ENCODE data around the gene HIP1. TPM values are rescaled to one million over a fixed set of nuclear protein-coding genes. Genes with fewer than 3 reads are reported as not detected.

The HIP1 gene
- total RNA-seq, 2 donors from 2014 or later, result 9.8 to 40.8 TPM

DNA sequence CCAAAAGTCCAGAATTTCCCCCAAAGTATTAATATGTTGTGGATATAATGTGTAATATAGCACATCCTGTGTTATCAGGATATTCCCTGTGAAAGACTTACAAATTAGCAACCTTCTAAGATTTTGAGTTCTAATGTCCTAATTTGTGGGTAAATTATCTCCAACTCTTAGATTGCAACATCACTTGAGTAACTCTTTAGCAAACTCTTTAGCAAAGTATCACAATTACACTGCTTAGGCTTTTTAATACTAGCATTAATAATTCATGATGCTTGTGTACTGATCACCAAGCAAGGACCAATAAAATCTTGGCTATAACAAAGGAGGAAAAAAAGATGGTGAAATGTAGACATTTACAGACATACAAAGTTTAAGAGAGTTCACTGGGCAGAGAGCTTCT lies 27.7 kb downstream of the HIP1 start:
- Histone ChIP-seq H3K27me3 (replicated peaks; ENCODE audit: insufficient read depth) (no peaks in the 10 kb centered on the region), H3K9me3 (no peaks in the 10 kb centered on the region), H3K4me3 (no peak overlapping the region), H3K27ac (no peak overlapping the region), H3K36me3 (no peaks in the 10 kb centered on the region), H3K4me1 (replicated peaks) (no peaks in the 10 kb centered on the region)
- DNase-seq (ENCODE audit: low spot score), result no peak
- TF ChIP-seq, protein P1, sequence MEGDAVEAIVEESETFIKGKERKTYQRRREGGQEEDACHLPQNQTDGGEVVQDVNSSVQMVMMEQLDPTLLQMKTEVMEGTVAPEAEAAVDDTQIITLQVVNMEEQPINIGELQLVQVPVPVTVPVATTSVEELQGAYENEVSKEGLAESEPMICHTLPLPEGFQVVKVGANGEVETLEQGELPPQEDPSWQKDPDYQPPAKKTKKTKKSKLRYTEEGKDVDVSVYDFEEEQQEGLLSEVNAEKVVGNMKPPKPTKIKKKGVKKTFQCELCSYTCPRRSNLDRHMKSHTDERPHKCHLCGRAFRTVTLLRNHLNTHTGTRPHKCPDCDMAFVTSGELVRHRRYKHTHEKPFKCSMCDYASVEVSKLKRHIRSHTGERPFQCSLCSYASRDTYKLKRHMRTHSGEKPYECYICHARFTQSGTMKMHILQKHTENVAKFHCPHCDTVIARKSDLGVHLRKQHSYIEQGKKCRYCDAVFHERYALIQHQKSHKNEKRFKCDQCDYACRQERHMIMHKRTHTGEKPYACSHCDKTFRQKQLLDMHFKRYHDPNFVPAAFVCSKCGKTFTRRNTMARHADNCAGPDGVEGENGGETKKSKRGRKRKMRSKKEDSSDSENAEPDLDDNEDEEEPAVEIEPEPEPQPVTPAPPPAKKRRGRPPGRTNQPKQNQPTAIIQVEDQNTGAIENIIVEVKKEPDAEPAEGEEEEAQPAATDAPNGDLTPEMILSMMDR (IDR thresholded peaks at IDR 0.05), result no peak
- TF ChIP-seq POLR2A (IDR thresholded peaks at IDR 0.05), result no peak
- TF ChIP-seq POLR2AphosphoS5 (IDR thresholded peaks at IDR 0.05), result no peak
- intact Hi-C loops (cut with DNase I), result no loop called here

DNA sequence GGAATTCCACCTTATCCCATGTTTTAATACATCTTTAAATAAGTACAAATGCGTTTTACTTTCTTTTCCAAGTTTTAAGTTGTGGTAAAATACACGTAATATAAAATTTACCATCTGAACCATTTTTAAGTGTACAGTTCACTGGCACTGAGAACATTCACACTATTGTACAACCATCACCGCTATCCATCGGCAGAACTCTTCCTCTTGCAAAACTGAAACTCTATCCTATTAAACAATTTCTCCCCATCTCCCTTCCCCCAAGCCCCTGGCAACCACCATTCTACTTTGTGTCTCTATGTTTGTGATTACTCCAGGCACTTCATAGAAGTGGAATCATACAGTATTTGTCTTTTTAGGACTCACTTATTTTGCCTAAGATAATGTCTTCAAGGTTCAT lies 33.8 kb downstream of the HIP1 start:
- no peak overlapping the region for H3K4me3 ChIP-seq
- H3K9me3 ChIP-seq, result no peaks in the 10 kb centered on the region
- H3K27me3 ChIP-seq (replicated peaks; ENCODE audit: insufficient read depth), result no peaks in the 10 kb centered on the region
- H3K27ac ChIP-seq, result no peak overlapping the region
- DNase-seq (ENCODE audit: low spot score), result no peak
- no peaks in the 10 kb centered on the region for H3K36me3 ChIP-seq
- H3K4me1 ChIP-seq (replicated peaks), result no peaks in the 10 kb centered on the region
- intact Hi-C loops (cut with DNase I), result no loop called here
- 59% methylated on average over 4 of the region's 4 CpGs for WGBS
- TF ChIP-seq POLR2AphosphoS5 (IDR thresholded peaks at IDR 0.05) (no peak), POLR2A (IDR thresholded peaks at IDR 0.05) (no peak)
- TF ChIP-seq, protein P1 (IDR thresholded peaks at IDR 0.05), result no peak

DNA sequence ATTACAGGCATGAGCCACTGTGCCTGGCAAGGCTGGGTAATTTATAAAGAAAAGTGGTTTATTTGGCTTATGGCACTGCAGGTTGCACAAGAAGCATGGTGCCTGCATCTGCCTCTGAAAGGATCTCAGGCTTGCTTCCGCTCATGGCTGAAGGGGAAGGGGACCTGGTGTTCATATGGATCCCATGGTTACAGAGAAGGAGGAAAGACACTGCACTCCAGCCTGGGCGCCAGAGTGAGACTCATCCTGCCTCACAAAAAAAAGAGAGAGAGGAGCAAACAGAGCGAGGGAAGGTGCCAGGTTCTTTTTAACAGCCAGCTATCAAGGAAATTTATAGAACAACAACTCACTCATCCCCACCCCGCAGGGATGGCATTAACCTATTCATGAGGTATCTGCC lies 36.2 kb downstream of the HIP1 start:
- DNase-seq (ENCODE audit: low spot score), result no peak
- Histone ChIP-seq H3K4me3 (no peak overlapping the region), H3K4me1 (replicated peaks) (no peaks in the 10 kb centered on the region), H3K9me3 (no peaks in the 10 kb centered on the region), H3K36me3 (no peaks in the 10 kb centered on the region), H3K27ac (no peak overlapping the region), H3K27me3 (replicated peaks; ENCODE audit: insufficient read depth) (no peaks in the 10 kb centered on the region)
- intact Hi-C loops (cut with DNase I), result no loop called here
- WGBS, result 75% methylated on average over 4 of the region's 4 CpGs
- TF ChIP-seq POLR2AphosphoS5 (IDR thresholded peaks at IDR 0.05) (no peak), POLR2A (IDR thresholded peaks at IDR 0.05) (no peak)
- TF ChIP-seq, protein P1 (IDR thresholded peaks at IDR 0.05), result no peak

DNA sequence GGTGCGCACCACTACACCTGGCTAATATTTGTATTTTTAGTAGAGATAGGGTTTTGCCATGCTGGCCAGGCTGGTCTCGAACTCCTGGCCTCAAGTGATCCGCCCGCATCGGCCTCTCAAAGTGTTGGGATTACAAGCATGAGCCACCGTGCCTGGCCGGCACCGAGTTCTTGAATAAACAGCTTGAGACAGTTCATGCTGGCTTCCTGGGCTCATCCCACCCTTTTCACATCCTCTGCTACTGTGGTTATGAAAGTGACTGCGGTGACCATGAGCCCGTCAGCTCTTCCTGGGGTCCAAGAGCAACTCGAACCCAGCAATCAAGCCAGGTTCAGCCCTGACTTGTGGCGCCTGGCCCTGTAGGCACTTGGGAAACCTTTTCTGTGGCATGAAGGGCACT lies 38.7 kb downstream of the HIP1 start:
- Histone ChIP-seq H3K4me1 (replicated peaks) (no peaks in the 10 kb centered on the region), H3K27me3 (replicated peaks; ENCODE audit: insufficient read depth) (no peaks in the 10 kb centered on the region), H3K9me3 (no peaks in the 10 kb centered on the region), H3K36me3 (no peaks in the 10 kb centered on the region), H3K4me3 (no peak overlapping the region), H3K27ac (no peak overlapping the region)
- TF ChIP-seq POLR2AphosphoS5 (IDR thresholded peaks at IDR 0.05) (no peak), POLR2A (IDR thresholded peaks at IDR 0.05) (no peak)
- TF ChIP-seq, protein P1 (IDR thresholded peaks at IDR 0.05), result no peak
- no peak for DNase-seq (ENCODE audit: low spot score)
- intact Hi-C loops (cut with DNase I), result no loop called here
- 90% methylated on average over 9 of the region's 12 CpGs for WGBS

GRCh38 chr7:75698358-75698757 lies 40.4 kb downstream of the HIP1 start:
- intact Hi-C loops (cut with DNase I), result no loop called here

More at GRCh38 chr7:75698358-75698757, 40.4 kb downstream of the HIP1 start:
- DNase-seq (ENCODE audit: low spot score), result no peak
- H3K4me3 ChIP-seq, result no peak overlapping the region
- H3K9me3 ChIP-seq, result no peaks in the 10 kb centered on the region
- H3K4me1 ChIP-seq (replicated peaks), result no peaks in the 10 kb centered on the region
- H3K27me3 ChIP-seq (replicated peaks; ENCODE audit: insufficient read depth), result no peaks in the 10 kb centered on the region
- TF ChIP-seq POLR2AphosphoS5 (IDR thresholded peaks at IDR 0.05), result no peak
- TF ChIP-seq, protein P1 (IDR thresholded peaks at IDR 0.05), result no peak
- no peak for TF ChIP-seq POLR2A (IDR thresholded peaks at IDR 0.05)
- no peaks in the 10 kb centered on the region for H3K36me3 ChIP-seq
- no peak overlapping the region for H3K27ac ChIP-seq

Measured in prostate gland (tissue), 2 donors.